ENCODE results near the gene GLRX. TPM values are rescaled to one million over a fixed set of nuclear protein-coding genes. Genes with fewer than 3 reads are reported as not detected.

The GLRX gene
- total RNA-seq, 1 experiment from 2014 or later = 6.5 TPM

- no peak for DNase-seq (ENCODE audit: low spot score)
These were observed 13.7 kb downstream of the GLRX start for GRCh38 chr5:95808686-95809413.

GRCh38 chr5:95808013-95808685, 14.4 kb downstream of the GLRX start:
- no peak for DNase-seq (ENCODE audit: low spot score)

- DNase-seq (ENCODE audit: low spot score) = no peak
These were observed 15.8 kb downstream of the GLRX start for GRCh38 chr5:95806687-95807086.

GRCh38 chr5:95804736-95805539, 17.6 kb downstream of the GLRX start:
- DNase-seq (ENCODE audit: low spot score) = no peak

- no peak for DNase-seq (ENCODE audit: low spot score)
These were observed 19.0 kb downstream of the GLRX start for GRCh38 chr5:95803271-95804148.

- no peak for DNase-seq (ENCODE audit: low spot score)
These were observed 20.6 kb downstream of the GLRX start for GRCh38 chr5:95801961-95802360.

- no peak for DNase-seq (ENCODE audit: low spot score)
These were observed 21.0 kb downstream of the GLRX start for GRCh38 chr5:95801532-95801931.

- DNase-seq (ENCODE audit: low spot score) = no peak
These were observed 22.0 kb downstream of the GLRX start for GRCh38 chr5:95800553-95800952.

- no peak for DNase-seq (ENCODE audit: low spot score)
These were observed 23.2 kb downstream of the GLRX start for GRCh38 chr5:95799191-95799835.

GRCh38 chr5:95798545-95798944, 24.0 kb downstream of the GLRX start:
- DNase-seq (ENCODE audit: low spot score) = no peak

- DNase-seq (ENCODE audit: low spot score) = no peak
These were observed 24.5 kb downstream of the GLRX start for GRCh38 chr5:95798048-95798447.

GRCh38 chr5:95797301-95797700, 25.2 kb downstream of the GLRX start:
- DNase-seq (ENCODE audit: low spot score) = no peak

GRCh38 chr5:95794070-95794516, 28.4 kb downstream of the GLRX start:
- no peak for DNase-seq (ENCODE audit: low spot score)

GRCh38 chr5:95791751-95792150, 30.8 kb downstream of the GLRX start:
- DNase-seq (ENCODE audit: low spot score) = no peak

GRCh38 chr5:95788493-95788892, 34.0 kb downstream of the GLRX start:
- DNase-seq (ENCODE audit: low spot score) = no peak

GRCh38 chr5:95786821-95787418, 35.6 kb downstream of the GLRX start:
- no peak for DNase-seq (ENCODE audit: low spot score)

- no peak for DNase-seq (ENCODE audit: low spot score)
These were observed 37.8 kb downstream of the GLRX start for GRCh38 chr5:95784514-95785302.

- no peak for DNase-seq (ENCODE audit: low spot score)
These were observed 38.9 kb downstream of the GLRX start for GRCh38 chr5:95783661-95784060.

- DNase-seq (ENCODE audit: low spot score) = no peak
These were observed 40.3 kb downstream of the GLRX start for GRCh38 chr5:95782181-95782580.

All from HT-29 (cell line).